Measurements from ENCODE around the gene VWA7.

Gene VWA7

DNA sequence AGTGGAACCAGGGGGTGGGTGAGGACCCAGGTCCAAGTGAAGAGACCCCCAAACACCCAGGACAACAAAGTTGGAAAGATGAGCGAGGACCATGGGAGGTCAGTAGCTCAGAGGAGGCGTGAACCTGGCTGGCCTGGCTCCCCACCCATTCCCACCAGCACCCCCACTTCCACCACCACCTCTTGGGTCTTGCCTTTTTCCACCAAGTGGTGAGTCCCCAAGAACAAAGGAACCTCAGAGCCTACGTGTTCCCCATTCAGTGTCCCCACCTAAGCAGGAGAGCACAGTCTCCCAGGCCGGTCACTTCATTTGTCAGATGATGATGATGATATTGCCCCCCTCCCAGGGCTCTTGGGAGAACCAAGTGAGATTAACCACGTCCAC, 531 bp upstream of the VWA7 start:
- H3K4me1 Mint-ChIP-seq, result peaks cover 20% of the 10 kb centered on the region
- ATAC-seq (ENCODE audit: low read depth) (no peak), DNase-seq (ENCODE audit: low spot score in 2 of 2) (no peak)
- H3K9me3 Mint-ChIP-seq, result no peaks in the 10 kb centered on the region
- H3K4me3 Mint-ChIP-seq, result no peak overlapping the region
- H3K36me3 Mint-ChIP-seq, result peaks cover 14% of the 10 kb centered on the region
- no peaks in the 10 kb centered on the region for H3K27me3 Mint-ChIP-seq
- peak overlapping the region; percentile 90 for H3K27ac Mint-ChIP-seq

DNA sequence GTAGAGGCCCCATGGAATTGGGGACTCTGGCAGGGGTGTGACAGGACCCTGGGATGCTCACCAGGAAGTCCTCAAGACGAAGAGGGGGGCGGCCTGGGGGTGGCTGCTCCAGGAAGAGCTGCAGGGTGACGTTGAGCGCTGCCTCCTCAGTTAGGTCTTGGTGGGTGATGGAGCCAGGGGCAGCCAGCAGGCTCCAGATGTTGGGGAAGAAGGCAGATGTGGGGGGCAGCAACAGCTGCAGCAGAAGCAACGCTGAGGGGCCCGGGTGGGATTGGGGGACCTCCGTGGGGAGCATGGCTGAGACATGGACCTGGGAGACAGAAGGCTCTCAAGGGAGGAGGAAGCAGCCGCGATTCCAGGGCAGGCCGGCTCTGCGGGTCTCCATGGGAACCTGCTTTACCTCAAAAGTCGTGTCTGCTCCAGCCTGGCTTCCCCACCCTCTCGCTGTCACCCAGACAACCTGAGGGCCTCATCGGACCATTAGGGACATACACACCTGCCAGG, 591 bp downstream of the VWA7 start:
- H3K4me3 Mint-ChIP-seq, result peak overlapping the region; percentile 51
- peaks cover 10% of the 10 kb centered on the region for H3K36me3 Mint-ChIP-seq
- no peaks in the 10 kb centered on the region for H3K9me3 Mint-ChIP-seq
- H3K4me1 Mint-ChIP-seq, result peaks cover 20% of the 10 kb centered on the region
- DNase-seq (ENCODE audit: low spot score in 2 of 2) (no peak), ATAC-seq (ENCODE audit: low read depth) (no peak)
- H3K27ac Mint-ChIP-seq, result peak overlapping the region; percentile 90
- no peaks in the 10 kb centered on the region for H3K27me3 Mint-ChIP-seq

- ATAC-seq (ENCODE audit: low read depth) (no peak), DNase-seq (ENCODE audit: low spot score in 2 of 2) (no peak)
- no peaks in the 10 kb centered on the region for H3K9me3 Mint-ChIP-seq
- no peaks in the 10 kb centered on the region for H3K27me3 Mint-ChIP-seq
- peak overlapping the region; percentile 90 for H3K27ac Mint-ChIP-seq
- peak overlapping the region; percentile 51 for H3K4me3 Mint-ChIP-seq
- H3K4me1 Mint-ChIP-seq, result peaks cover 20% of the 10 kb centered on the region
- peaks cover 6% of the 10 kb centered on the region for H3K36me3 Mint-ChIP-seq
Measured at GRCh38 chr6:31775633-31776484, 1.3 kb downstream of the VWA7 start.

DNA sequence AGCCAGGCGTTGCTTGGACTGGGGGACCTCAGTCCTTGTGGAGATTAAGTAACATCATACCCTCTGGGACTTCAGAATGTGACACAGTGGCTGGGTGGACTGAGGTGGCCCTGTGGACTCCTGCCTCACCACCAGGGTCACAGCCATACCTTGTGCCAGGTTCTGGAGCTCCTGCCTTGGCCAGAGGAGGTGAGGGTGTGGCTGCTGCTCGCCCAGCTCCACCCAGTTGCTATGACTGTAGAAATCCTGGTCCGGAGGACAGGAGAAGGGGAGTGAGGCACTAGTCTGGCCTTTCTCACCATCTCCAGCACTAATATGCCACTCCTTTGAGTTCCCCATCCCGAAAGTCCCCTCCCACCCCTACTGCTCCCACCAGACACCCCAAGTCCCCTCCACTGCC, 1.9 kb downstream of the VWA7 start:
- Mint-ChIP-seq H3K27me3 (no peaks in the 10 kb centered on the region), H3K36me3 (peaks cover 3% of the 10 kb centered on the region), H3K4me3 (no peak overlapping the region), H3K4me1 (peaks cover 20% of the 10 kb centered on the region), H3K9me3 (no peaks in the 10 kb centered on the region), H3K27ac (peak overlapping the region; percentile 90)
- ATAC-seq (ENCODE audit: low read depth), result no peak
- DNase-seq (ENCODE audit: low spot score in 2 of 2), result no peak

DNA sequence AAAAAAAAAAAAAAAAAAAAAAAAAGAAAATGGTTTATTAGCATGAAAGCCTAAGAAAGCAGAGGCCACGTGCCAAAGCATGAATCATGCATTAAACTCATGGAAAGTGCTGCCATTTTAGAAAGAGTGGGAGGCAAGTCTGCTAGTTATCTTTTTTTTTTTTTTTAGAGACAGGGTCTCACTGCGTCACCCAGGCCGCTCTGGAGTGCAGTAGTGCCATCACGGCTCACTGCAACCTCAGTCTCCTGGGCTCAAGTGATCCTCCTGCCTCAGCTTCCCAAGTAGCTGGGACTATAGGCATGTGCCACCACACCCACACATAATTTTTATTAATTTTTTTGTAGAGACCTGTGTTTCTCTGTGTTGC, 5.2 kb downstream of the VWA7 start:
- Mint-ChIP-seq H3K4me3 (no peak overlapping the region), H3K9me3 (no peaks in the 10 kb centered on the region), H3K36me3 (no peaks in the 10 kb centered on the region), H3K4me1 (peaks cover 19% of the 10 kb centered on the region), H3K27ac (no peak overlapping the region), H3K27me3 (no peaks in the 10 kb centered on the region)
- no peak for DNase-seq (ENCODE audit: low spot score in 2 of 2)
- ATAC-seq (ENCODE audit: low read depth), result no peak

DNA sequence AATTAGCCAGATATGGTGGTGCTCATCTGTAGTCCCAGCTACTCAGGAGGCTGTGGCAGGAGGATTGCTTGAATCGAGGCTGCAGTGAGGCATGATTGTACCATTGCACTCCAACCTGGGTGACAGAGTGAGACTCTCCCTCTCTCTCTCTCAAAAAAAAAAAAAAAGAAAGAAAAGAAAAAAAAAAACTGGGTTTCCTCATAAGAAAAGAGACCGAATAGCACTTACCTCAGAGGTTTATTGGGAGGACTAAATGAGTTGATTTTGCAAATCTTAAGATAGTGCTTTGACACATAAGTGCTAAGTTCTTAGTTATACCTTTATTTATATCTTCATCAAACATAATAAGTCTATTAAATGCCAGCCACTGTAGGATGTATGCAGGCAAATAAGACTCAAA, 6.3 kb downstream of the VWA7 start:
- no peaks in the 10 kb centered on the region for H3K9me3 Mint-ChIP-seq
- H3K27me3 Mint-ChIP-seq, result no peaks in the 10 kb centered on the region
- no peak for ATAC-seq (ENCODE audit: low read depth)
- no peak overlapping the region for H3K27ac Mint-ChIP-seq
- H3K4me1 Mint-ChIP-seq, result peaks cover 14% of the 10 kb centered on the region
- no peaks in the 10 kb centered on the region for H3K36me3 Mint-ChIP-seq
- no peak overlapping the region for H3K4me3 Mint-ChIP-seq
- no peak for DNase-seq (ENCODE audit: low spot score in 2 of 2)

DNA sequence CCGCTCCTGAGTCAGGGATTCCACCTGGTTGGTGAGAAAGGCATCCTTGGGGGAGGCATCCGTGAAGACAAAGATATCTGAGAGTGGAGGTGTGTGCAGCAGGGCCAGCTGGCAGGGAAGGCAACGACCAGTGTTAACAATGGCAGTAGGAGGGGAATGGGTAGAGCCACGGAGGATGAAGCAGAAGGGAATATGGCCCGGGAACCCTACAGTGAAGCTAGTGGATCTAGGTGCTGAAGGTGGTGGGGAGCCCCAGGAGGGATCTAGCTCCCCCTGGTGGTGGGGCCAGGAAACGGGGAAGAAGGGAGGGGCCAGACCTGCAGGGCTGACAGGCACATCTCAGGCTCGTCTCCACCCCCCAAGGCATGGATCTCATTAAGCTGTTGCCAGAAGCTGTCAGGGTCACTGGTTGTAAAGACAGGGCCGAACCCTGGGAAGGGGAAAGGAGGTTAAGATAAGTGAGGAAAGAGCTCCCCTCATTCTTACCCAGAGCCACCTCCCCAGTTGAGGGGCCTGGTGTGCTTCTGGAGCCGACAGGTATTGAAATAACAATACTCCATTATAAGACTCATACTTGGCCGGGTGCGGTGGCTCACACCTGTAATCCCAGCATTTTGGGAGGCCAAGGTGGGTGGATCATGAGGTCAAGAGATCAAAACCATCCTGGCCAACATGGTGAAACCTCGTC, 7.3 kb downstream of the VWA7 start:
- Mint-ChIP-seq H3K27me3 (no peaks in the 10 kb centered on the region), H3K9me3 (no peaks in the 10 kb centered on the region), H3K4me1 (peaks cover 9% of the 10 kb centered on the region), H3K4me3 (no peak overlapping the region), H3K36me3 (peaks cover 2% of the 10 kb centered on the region), H3K27ac (no peak overlapping the region)
- ATAC-seq (ENCODE audit: low read depth), result peak; percentile 99
- DNase-seq (ENCODE audit: low spot score in 2 of 2), result peak; percentile 87 to 90

DNA sequence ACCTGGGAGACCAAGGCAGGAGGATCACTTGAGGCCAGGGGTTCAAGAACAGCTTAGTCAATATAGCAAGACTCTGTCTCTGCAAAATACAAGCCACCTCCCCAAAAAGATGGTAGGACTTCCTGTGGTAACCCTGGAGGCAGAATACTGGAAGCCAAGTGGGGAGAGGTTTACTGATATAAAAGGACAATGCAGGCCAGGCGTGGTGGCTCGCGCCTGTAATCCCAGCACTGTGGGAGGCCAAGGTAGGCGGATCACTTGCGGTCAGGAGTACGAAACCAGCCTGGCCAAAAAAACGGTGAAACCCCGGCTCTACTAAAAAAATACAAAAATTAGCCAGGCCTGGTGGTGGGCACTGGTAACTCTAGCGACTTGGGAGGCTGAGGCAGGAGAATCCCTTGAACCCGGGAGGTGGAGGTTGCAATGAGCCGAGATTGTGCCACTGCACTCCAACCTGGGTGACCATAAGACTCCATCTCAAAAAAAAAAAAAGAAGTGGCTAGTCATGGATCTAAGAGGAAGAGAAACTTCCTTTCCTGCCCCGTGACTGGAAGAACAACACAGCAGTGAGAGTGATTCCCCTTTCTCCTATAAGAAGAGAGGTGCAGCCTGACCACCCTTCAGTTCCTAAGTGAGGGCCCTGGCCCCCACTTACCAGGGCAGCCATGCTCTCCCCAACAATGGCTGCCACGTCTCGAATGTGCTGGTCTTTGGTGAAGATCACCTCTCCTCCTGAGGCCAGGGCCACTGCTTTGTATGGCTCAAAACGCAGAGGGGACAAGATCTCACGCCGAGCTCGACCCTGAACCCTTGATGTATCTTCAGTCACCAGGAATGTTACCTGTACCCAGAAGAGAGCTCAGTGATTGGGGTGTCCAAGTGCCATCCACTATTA, 8.5 kb downstream of the VWA7 start:
- no peaks in the 10 kb centered on the region for H3K27me3 Mint-ChIP-seq
- H3K27ac Mint-ChIP-seq, result no peak overlapping the region
- H3K4me3 Mint-ChIP-seq, result no peak overlapping the region
- H3K36me3 Mint-ChIP-seq, result peaks cover 4% of the 10 kb centered on the region
- DNase-seq (ENCODE audit: low spot score in 2 of 2) (no peak), ATAC-seq (ENCODE audit: low read depth) (no peak)
- H3K4me1 Mint-ChIP-seq, result peaks cover 11% of the 10 kb centered on the region
- no peaks in the 10 kb centered on the region for H3K9me3 Mint-ChIP-seq

DNA sequence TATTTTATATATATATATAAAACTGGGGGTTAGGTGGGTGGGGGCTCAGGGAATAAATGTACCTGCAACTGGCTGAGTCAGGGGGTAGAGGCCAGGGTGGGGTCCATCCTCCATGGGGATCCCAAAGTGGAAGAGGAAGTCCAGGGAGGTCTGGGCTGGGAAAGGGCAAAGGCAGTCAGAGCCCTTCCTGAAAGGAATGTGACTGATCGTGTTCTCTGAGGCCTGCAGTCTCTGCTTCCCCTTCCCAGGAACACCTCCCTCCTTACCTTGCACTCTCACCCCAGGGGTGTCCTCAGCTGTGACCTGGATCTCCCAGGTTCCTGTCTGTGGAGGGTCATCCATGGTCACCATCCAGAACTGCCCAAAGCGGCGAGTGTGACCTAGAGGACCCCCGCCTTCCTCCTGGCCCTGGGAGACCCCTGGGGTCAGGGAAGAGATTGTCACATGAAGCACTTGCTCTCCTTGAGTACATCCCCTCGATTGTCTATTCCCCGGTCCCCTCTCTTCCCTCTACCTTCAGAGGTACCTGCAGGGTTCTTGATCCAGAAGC, 10.0 kb downstream of the VWA7 start:
- peaks cover 10% of the 10 kb centered on the region for H3K4me1 Mint-ChIP-seq
- no peak for ATAC-seq (ENCODE audit: low read depth)
- peaks cover 9% of the 10 kb centered on the region for H3K36me3 Mint-ChIP-seq
- H3K9me3 Mint-ChIP-seq, result no peaks in the 10 kb centered on the region
- H3K27ac Mint-ChIP-seq, result no peak overlapping the region
- no peaks in the 10 kb centered on the region for H3K27me3 Mint-ChIP-seq
- no peak overlapping the region for H3K4me3 Mint-ChIP-seq
- DNase-seq (ENCODE audit: low spot score in 2 of 2), result no peak

GRCh38 chr6:31765910-31766794, 11.0 kb downstream of the VWA7 start:
- DNase-seq (ENCODE audit: low spot score in 2 of 2) (no peak), ATAC-seq (ENCODE audit: low read depth) (no peak)
- Mint-ChIP-seq H3K4me3 (no peak overlapping the region), H3K27me3 (no peaks in the 10 kb centered on the region), H3K4me1 (peaks cover 10% of the 10 kb centered on the region), H3K27ac (no peak overlapping the region), H3K36me3 (peaks cover 13% of the 10 kb centered on the region), H3K9me3 (no peaks in the 10 kb centered on the region)

- H3K27me3 Mint-ChIP-seq, result no peaks in the 10 kb centered on the region
- no peak for ATAC-seq (ENCODE audit: low read depth)
Measured at GRCh38 chr6:31765559-31765909, 11.6 kb downstream of the VWA7 start.

DNA sequence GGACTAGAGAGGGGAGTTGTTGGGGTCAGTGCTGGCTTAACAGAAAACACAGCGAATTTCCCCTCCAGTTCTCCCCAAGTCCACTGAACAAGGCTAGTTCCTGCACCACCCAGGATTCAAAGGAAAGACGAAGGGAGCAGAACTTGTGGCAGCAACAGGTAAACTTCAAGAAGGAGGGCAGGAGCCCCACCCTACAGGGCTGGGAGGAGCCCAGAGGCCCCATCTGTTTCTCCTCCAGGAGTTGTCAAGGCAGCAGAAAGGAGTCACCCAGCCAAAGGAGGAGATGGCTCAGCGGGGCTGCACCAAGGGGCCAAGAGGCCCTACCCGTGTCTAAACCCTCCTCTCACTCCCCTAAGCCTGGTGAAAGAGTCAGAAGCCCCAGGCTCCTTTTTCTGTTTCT, 12.9 kb downstream of the VWA7 start:
- H3K27ac Mint-ChIP-seq, result no peak overlapping the region

More at GRCh38 chr6:31765559-31765909, 11.6 kb downstream of the VWA7 start:
- Mint-ChIP-seq H3K4me3 (no peak overlapping the region), H3K9me3 (no peaks in the 10 kb centered on the region), H3K36me3 (peaks cover 17% of the 10 kb centered on the region), H3K27ac (no peak overlapping the region), H3K4me1 (peaks cover 10% of the 10 kb centered on the region)
- no peak for DNase-seq (ENCODE audit: low spot score in 2 of 2)

GRCh38 chr6:31763619-31763940, 13.5 kb downstream of the VWA7 start:
- DNase-seq (ENCODE audit: low spot score in 2 of 2) (no peak), ATAC-seq (ENCODE audit: low read depth) (no peak)
- H3K27me3 Mint-ChIP-seq, result no peaks in the 10 kb centered on the region
- H3K36me3 Mint-ChIP-seq, result peaks cover 22% of the 10 kb centered on the region
- H3K4me3 Mint-ChIP-seq, result no peak overlapping the region
- no peaks in the 10 kb centered on the region for H3K9me3 Mint-ChIP-seq
- peaks cover 4% of the 10 kb centered on the region for H3K4me1 Mint-ChIP-seq
- peak overlapping the region; percentile 1 for H3K27ac Mint-ChIP-seq

More for the DNA sequence above, 12.9 kb downstream of the VWA7 start:
- H3K4me1 Mint-ChIP-seq, result peaks cover 4% of the 10 kb centered on the region
- DNase-seq (ENCODE audit: low spot score in 2 of 2) (no peak), ATAC-seq (ENCODE audit: low read depth) (no peak)
- no peaks in the 10 kb centered on the region for H3K27me3 Mint-ChIP-seq
- H3K4me3 Mint-ChIP-seq, result no peak overlapping the region
- no peaks in the 10 kb centered on the region for H3K9me3 Mint-ChIP-seq
- peaks cover 22% of the 10 kb centered on the region for H3K36me3 Mint-ChIP-seq
